Kidney (tissue), 14 donors: Measurements from ENCODE around the gene SLC51A. TPM values are rescaled to one million over a fixed set of nuclear protein-coding genes. Genes with fewer than 3 reads are reported as not detected.

Source experiments
- DNase-seq, 5 donors: peaks; one replicate each; pipeline ENCODE4 v3.0.0-alpha.2; 2013 to 2020
- FAIRE-seq: peaks from 2 replicates; lab custom pipeline; 2012; peaks lifted over from hg19 to GRCh38; lab: Jason Lieb, UNC
- H3K27ac ChIP-seq, 2 donors: one replicate each; pipeline ENCODE4 v1.7.0; 2013; ENCODE audit warnings: low read depth in 2 of 2, low read length in 2 of 2, inconsistent platforms in 1 of 2
- H3K27me3 ChIP-seq: one replicate; pipeline ENCODE4 v1.7.1; 2013; ENCODE audit warnings: low read length, inconsistent platforms; ENCODE audit not compliant: control insufficient read depth, insufficient read depth
- H3K36me3 ChIP-seq, 3 donors: one replicate each; pipeline versions ENCODE4 v1.7.0 to v1.7.1; 2013; ENCODE audit warnings: low read length in 3 of 3, control low read depth in 1 of 3, inconsistent platforms in 1 of 3; ENCODE audit not compliant: insufficient read depth in 3 of 3, control insufficient read depth in 2 of 3
- H3K4me1 ChIP-seq, 3 donors: one replicate each; pipeline versions ENCODE4 v1.7.0 to v1.7.1; 2013; ENCODE audit warnings: low read length in 3 of 3, inconsistent platforms in 1 of 3, low read depth in 1 of 3; ENCODE audit not compliant: control insufficient read depth in 2 of 3, insufficient read depth in 2 of 3
- H3K4me3 ChIP-seq, 3 donors: one replicate each; pipeline versions ENCODE4 v1.7.0 to v1.8.1; 2013; ENCODE audit warnings: low read length in 3 of 3, control low read depth in 1 of 3, inconsistent platforms in 1 of 3
- H3K9ac ChIP-seq, 3 donors: one replicate each; pipeline versions ENCODE4 v1.7.0 to v1.7.1; 2013; ENCODE audit warnings: low read length in 3 of 3, control low read depth in 1 of 3, inconsistent platforms in 1 of 3
- H3K9me3 ChIP-seq, 3 donors: one replicate each; pipeline versions ENCODE4 v1.7.0 to v1.7.1; 2013; ENCODE audit warnings: low read length in 3 of 3, control low read depth in 1 of 3, inconsistent platforms in 1 of 3; ENCODE audit not compliant: control insufficient read depth in 2 of 3, insufficient read depth in 1 of 3
- CTCF ChIP-seq: IDR thresholded peaks from 3 replicates; pipeline ENCODE4 v1.5.1; 2012; ENCODE audit warnings: mild to moderate bottlenecking, moderate library complexity, borderline replicate concordance; ENCODE audit not compliant: insufficient read depth; ENCODE audit errors: extremely low read depth
- intact Hi-C: fragments of 100-400 bp; cut with DNase I; formaldehyde crosslinking; loops from one replicate; pipeline ENCODE4 v1.11.1; 2022
- polyA plus RNA-seq: library from polyadenylated mRNA; stranded (reverse); fragments of 350-450 nt; fragmentation: Illumina TruSeq; extraction: RNeasy Lipid Tissue Mini Kit (QIAGEN cat#74804); gene quantifications from one replicate; pipeline ENCODE4 v1.2.3, GENCODE V29; 2014; ENCODE audit warnings: low read depth, low replicate concordance; ENCODE audit not compliant: insufficient read depth
- total RNA-seq: library from RNA; stranded (reverse); fragmentation: NEBNext Ultra II Directional; extraction: Animal tissue kit (Norgen Biotek cat#: 25700); gene quantifications from one replicate; pipeline ENCODE4 v1.2.1, GENCODE V29; 2021
- donor health status: control.
- donor health status: control.
- donor health status: control.
- donor health status: control.
- donor health status: control.
- donor health status: DM: yes; HTN: yes; CAD: no.
- donor health status: Normal renal cell carcinoma (clear cell type).

Gene SLC51A
- total and polyA plus RNA-seq, 2 donors from 2014 or later = 0.98 to 6.5 TPM

GRCh38 chr3:196272826-196273225 is 56.5 kb downstream of the SLC51A start:
- no peak overlapping the region for H3K27ac ChIP-seq
- no peak for DNase-seq
- H3K9ac ChIP-seq = no peak overlapping the region
- H3K9me3 ChIP-seq = no peaks in the 10 kb centered on the region
- intact Hi-C loops = no loop called here
- no peak overlapping the region for H3K4me3 ChIP-seq
- TF ChIP-seq CTCF = no peak
- no peaks in the 10 kb centered on the region for H3K4me1 ChIP-seq
- no peak for FAIRE-seq
- peaks cover 2 to 10% (median 2%) of the 10 kb centered on the region in 3 donors for H3K36me3 ChIP-seq
- no peaks in the 10 kb centered on the region for H3K27me3 ChIP-seq

- no peak overlapping the region for H3K9ac ChIP-seq
- H3K9me3 ChIP-seq = no peaks in the 10 kb centered on the region
- intact Hi-C loops = no loop called here
- no peaks in the 10 kb centered on the region for H3K27me3 ChIP-seq
- TF ChIP-seq CTCF = no peak
- no peak overlapping the region for H3K4me3 ChIP-seq
- no peak overlapping the region for H3K27ac ChIP-seq
- FAIRE-seq (no peak), DNase-seq (no peak)
- no peaks in the 10 kb centered on the region for H3K4me1 ChIP-seq
- peaks cover 2 to 10% (median 2%) of the 10 kb centered on the region in 3 donors for H3K36me3 ChIP-seq
These were observed 57.3 kb downstream of the SLC51A start for GRCh38 chr3:196273655-196274054.

GRCh38 chr3:196274585-196274984 is 58.3 kb downstream of the SLC51A start:
- H3K36me3 ChIP-seq = peaks cover 0 to 10% (median 2%) of the 10 kb centered on the region in 3 donors
- no peak overlapping the region for H3K27ac ChIP-seq
- peaks cover 0 to 4% (median 3%) of the 10 kb centered on the region in 3 donors for H3K4me1 ChIP-seq
- DNase-seq (no peak), FAIRE-seq (no peak)
- H3K4me3 ChIP-seq = no peak overlapping the region
- no peak for TF ChIP-seq CTCF
- no peaks in the 10 kb centered on the region for H3K9me3 ChIP-seq
- no peaks in the 10 kb centered on the region for H3K27me3 ChIP-seq
- intact Hi-C loops = no loop called here
- no peak overlapping the region for H3K9ac ChIP-seq

GRCh38 chr3:196275126-196275525 is 58.8 kb downstream of the SLC51A start:
- DNase-seq (no peak), FAIRE-seq (no peak)
- intact Hi-C loops = no loop called here
- Histone ChIP-seq H3K9me3 (no peaks in the 10 kb centered on the region), H3K9ac (no peak overlapping the region), H3K4me3 (no peak overlapping the region), H3K27me3 (no peaks in the 10 kb centered on the region), H3K4me1 (peaks cover 0 to 4% (median 3%) of the 10 kb centered on the region in 3 donors), H3K27ac (no peak overlapping the region), H3K36me3 (peaks cover 0 to 10% (median 2%) of the 10 kb centered on the region in 3 donors)
- TF ChIP-seq CTCF = no peak
